GM12891 (cell line): Measurements from ENCODE around the gene ZYG11A.

Experiments used
- POLR2A ChIP-seq: IDR thresholded peaks from 2 replicates; pipeline ENCODE4 v1.6.1; 2011; ENCODE audit warnings: low read depth, low read length, control low read depth
- TAF1 ChIP-seq: IDR thresholded peaks from 2 replicates; pipeline ENCODE4 v1.6.1; 2011; ENCODE audit warnings: low read depth, low read length, control low read depth

DNA sequence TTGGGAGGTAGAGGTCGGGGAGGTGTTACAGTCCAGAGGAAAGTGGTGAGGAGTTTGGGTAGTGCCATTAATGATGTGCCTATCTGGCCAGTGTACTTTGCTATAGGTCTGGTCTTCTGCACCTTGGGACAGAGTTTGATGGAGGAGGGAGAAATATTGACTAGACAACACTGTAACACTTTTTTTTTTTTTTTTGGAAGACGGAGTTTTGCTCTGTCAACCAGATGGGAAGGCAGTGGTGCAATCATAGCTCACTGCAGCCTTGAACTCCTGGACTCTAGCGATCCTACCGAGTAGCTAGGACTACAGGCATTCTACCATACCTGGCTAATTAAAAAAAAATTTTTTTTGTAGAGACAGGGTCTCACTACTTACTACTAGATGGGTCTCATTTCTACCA lies 86.5 kb downstream of the ZYG11A start:
- TF ChIP-seq POLR2A (no peak), TAF1 (no peak)
